ENCODE results near the gene GRPEL2.

DNA sequence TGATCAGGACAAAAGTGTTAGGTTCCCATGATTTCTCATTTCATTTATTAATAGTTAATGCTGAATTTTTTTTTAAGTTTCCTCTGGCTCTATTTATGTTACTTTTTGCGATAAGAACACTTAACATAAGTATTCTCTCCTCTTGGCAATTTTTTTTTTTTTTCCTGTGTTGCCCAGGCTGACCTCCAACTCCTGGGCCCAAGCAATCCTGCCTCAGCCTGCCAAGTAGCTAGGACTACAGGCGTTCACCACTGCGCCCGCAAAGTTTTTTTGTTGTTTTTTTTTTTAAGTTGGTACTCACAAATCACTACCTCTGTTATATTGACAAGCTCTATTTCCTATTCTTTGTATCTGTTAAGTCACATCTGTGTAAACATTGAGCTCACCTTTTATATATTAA, 6.9 kb downstream of the GRPEL2 start:
- TF ChIP-seq SUZ12 (IDR thresholded peaks at IDR 0.05; ENCODE audit: extremely low read depth, insufficient read depth, insufficient read length) (no peak), YY1 (IDR thresholded peaks at IDR 0.05; ENCODE audit: insufficient read depth, insufficient read length) (no peak), ZNF274 (IDR thresholded peaks at IDR 0.05; ENCODE audit: low read depth, low read length) (no peak)
